SU-DHL-6 (cell line): Measurements from ENCODE around the gene FBXO38.

Experiments
- CTCF ChIP-seq: fragments of 200-600 bp; sonication (generic); IDR thresholded peaks from one replicate; pipeline ENCODE4 v1.5.1; 2017; ENCODE audit warnings: antibody characterized with exemption, mild to moderate bottlenecking, low read length, moderate library complexity; ENCODE audit not compliant: insufficient read depth, poor library complexity, severe bottlenecking
- EZH2phosphoT487 ChIP-seq: fragments of 200-600 bp; sonication (generic), shearing (Covaris generic); conservative IDR thresholded peaks from 2 replicates; pipeline ENCODE4 v1.6.1; 2018; ENCODE audit warnings: mild to moderate bottlenecking, antibody characterized with exemption, low read length, moderate library complexity, mixed read lengths

- TF ChIP-seq CTCF (no peak), EZH2phosphoT487 (no peak)
Observed at GRCh38 chr5:148385094-148385493, 1.3 kb downstream of the FBXO38 start.
